HUES64 (cell line): ENCODE measurements around the gene GOT1. TPM values are rescaled to one million over a fixed set of nuclear protein-coding genes. Genes with fewer than 3 reads are reported as not detected.

ENCODE experiments used
- H3K27ac ChIP-seq: 2 replicates; pipeline ENCODE4 v1.7.0; 2013; ENCODE audit warnings: low read depth, low read length, inconsistent platforms
- H3K27me3 ChIP-seq: 2 replicates; pipeline ENCODE4 v1.6.1; 2013; ENCODE audit warnings: mild to moderate bottlenecking, low read length; ENCODE audit not compliant: insufficient read depth
- H3K36me3 ChIP-seq: 2 replicates; pipeline ENCODE4 v1.6.1; 2013; ENCODE audit warnings: mild to moderate bottlenecking, low read length; ENCODE audit not compliant: insufficient read depth
- H3K4me1 ChIP-seq: 2 replicates; pipeline ENCODE4 v1.6.1; 2013; ENCODE audit warnings: mild to moderate bottlenecking, low read length, moderate library complexity; ENCODE audit not compliant: insufficient read depth
- H3K4me3 ChIP-seq: 2 replicates; pipeline ENCODE4 v1.5.1; 2013; ENCODE audit warnings: mild to moderate bottlenecking, low read length, moderate library complexity
- H3K9ac ChIP-seq: 2 replicates; pipeline ENCODE4 v1.6.1; 2013; ENCODE audit warnings: mild to moderate bottlenecking, low read depth, low read length
- H3K9me3 ChIP-seq: 2 replicates; pipeline ENCODE4 v1.6.1; 2013; ENCODE audit warnings: low read depth, low read length; ENCODE audit not compliant: insufficient read depth
- WGBS: fragments of 150-250, 120-280 bp; methylation state at CpG from one replicate; pipeline ENCODE4 v1.1.7; 2013; ENCODE audit warnings: missing lambda C conversion rate; 5-methylcytosine and 5-hydroxymethylcytosine counted together
- polyA plus RNA-seq, 2 experiments: library from polyadenylated mRNA; stranded (reverse); fragments of 50-300 nt; gene quantifications; one replicate each; pipeline ENCODE4 v1.2.3, GENCODE V29; 2013

Gene GOT1
- 33.3 TPM for polyA plus RNA-seq (2013, experiment 1 of 2)
- polyA plus RNA-seq (2013, experiment 2 of 2), result 37.7 TPM

DNA sequence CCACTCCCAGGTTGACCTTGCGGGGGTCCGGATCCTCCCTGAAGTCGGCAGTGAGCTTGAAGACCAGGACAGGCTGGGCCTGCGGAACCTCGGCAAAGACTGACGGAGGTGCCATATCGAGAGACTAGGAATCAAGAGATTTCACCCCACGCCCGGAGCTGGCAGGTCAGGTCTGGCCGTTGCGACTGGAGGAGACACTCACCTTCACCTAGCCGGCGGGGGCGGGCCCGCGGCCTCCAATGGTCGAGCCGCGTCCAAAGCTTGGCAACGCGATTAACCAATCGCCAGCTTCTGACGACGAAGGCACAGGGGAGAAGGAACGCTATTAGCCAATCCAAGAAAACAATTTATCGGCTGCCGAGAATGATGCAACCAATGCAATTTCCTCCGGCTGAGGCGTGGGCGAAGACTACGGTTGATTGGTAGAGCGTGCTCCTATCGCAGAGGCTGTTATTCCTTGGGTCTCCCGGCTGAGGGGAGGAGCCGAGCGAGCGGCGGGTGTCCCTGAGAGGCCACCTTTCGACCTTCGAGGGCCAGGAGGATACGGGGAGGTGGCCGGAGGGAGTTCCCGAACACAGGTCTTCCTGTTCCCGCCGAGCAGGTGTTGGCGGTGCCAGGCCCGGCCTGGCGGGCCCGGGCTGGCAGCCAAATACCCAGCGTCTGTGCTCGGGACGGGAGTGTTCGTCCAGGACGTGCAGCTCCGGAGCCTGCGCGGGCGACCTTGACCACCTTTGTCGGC, at the start of gene GOT1:
GOT1 (minus strand) TSS at position 174 of the 739 bp plus-strand sequence; CDS start at position 115, 59 bp downstream.
- Histone ChIP-seq H3K9me3 (no peaks in the 10 kb centered on the region), H3K27ac (peak within 1 kb of the TSS; percentile 74), H3K36me3 (no peaks in the 10 kb centered on the region; the same call in 1 of the 2 replicates), H3K9ac (peak within 1 kb of the TSS; percentile 82), H3K4me3 (peak within 1 kb of the TSS; percentile 85), H3K27me3 (no peaks in the 10 kb centered on the region), H3K4me1 (peaks cover 8% of the 10 kb centered on the region; the same call in 1 of the 2 replicates)
- WGBS, result under 1% methylated on average over 59 of the region's 59 CpGs

DNA sequence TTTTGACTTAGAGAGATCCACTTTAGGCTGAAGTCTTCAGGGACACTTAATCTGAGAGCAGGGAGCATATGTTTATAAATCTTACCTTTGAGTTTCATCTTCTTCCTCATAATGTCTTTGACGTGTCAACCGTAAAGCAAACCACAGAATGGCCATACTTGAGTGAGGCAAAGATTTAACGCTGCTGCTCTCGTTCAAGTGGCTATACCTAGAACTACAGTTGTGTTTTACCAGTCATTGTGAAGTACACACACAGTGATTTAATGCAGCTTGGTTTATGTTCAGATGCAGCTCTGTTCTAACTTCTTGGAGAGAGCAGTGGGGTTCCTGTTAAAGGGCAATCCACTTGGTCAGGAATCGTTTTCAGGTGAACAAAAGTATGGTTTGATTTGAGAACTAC, 39.9 kb upstream of the GOT1 start:
- no peak overlapping the region for H3K27ac ChIP-seq
- H3K9me3 ChIP-seq, result no peaks in the 10 kb centered on the region
- no peaks in the 10 kb centered on the region for H3K27me3 ChIP-seq
- 78% methylated on average over 5 of the region's 5 CpGs for WGBS
- no peak overlapping the region for H3K9ac ChIP-seq
- H3K36me3 ChIP-seq, result no peaks in the 10 kb centered on the region
- H3K4me3 ChIP-seq, result no peak overlapping the region
- no peaks in the 10 kb centered on the region for H3K4me1 ChIP-seq

DNA sequence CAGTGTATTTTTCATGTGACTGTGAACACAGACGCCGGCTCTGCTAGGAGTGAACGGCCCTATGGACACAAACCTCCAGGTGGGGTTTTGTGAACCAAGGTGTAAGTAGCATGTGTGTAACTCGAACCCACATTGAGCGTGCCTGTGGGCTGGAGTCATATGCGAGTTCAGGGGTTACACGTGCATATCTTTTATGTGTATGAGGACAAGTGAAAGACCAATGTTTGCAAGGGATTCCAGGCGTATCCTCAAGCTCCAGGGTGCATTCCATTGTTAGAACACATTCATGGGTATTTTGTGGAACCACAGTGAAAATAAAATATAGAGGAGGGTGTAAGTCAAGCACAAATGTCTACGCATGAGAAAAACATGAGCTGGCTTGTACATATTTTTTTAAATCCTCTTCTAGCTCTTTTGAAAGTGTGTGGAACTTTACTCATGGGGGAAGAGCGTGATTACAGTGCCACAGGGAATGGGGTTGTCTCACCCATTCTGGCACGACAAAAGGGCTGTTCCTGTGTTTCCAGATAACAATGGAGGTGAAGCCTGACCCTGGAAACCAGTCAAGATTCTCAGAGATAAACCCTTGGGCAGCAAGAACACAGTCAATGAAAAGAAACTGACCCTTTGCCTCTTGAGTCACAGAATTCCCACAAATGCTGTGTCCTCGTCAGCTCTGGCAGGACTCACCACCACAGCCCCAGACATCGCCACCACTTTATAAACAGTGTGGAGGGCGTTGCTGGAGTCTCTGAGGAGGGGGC, 37.0 kb upstream of the GOT1 start:
- WGBS, result 87% methylated on average over 14 of the region's 14 CpGs
- Histone ChIP-seq H3K4me1 (no peaks in the 10 kb centered on the region), H3K27ac (no peak overlapping the region), H3K4me3 (no peak overlapping the region), H3K9ac (no peak overlapping the region), H3K36me3 (no peaks in the 10 kb centered on the region), H3K9me3 (no peaks in the 10 kb centered on the region), H3K27me3 (no peaks in the 10 kb centered on the region)

DNA sequence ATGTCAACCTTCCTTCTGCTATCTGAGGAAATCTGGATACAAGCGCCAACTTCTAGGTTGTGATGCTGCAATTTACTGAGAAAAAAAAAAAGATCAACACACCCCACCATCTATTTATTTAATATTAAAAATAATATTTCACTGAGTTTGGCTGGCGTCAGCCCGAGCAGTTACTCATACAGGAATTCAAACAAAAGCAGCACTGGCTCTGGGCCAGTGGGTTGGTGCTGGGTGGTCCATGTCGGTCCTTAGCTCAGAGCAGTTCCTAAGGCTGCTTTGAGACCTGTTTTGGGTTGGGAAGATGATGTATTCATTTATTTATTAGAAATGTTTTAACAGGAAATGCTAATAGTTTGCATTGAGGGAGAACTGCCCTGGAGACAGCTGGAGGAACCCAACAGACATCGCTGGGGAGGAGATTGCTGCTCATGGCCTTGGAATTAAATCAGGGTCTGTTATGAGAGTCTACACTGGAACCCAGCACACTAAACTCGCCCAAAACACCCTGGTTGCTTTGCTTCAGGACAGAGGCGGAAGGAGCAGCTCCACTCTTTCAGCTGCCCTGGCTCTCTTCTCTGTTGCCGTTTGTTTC, 36.3 kb upstream of the GOT1 start:
- Histone ChIP-seq H3K4me3 (no peak overlapping the region), H3K27me3 (no peaks in the 10 kb centered on the region), H3K9me3 (no peaks in the 10 kb centered on the region), H3K27ac (no peak overlapping the region), H3K9ac (no peak overlapping the region), H3K4me1 (no peaks in the 10 kb centered on the region), H3K36me3 (no peaks in the 10 kb centered on the region)
- 92% methylated on average over 8 of the region's 8 CpGs for WGBS

DNA sequence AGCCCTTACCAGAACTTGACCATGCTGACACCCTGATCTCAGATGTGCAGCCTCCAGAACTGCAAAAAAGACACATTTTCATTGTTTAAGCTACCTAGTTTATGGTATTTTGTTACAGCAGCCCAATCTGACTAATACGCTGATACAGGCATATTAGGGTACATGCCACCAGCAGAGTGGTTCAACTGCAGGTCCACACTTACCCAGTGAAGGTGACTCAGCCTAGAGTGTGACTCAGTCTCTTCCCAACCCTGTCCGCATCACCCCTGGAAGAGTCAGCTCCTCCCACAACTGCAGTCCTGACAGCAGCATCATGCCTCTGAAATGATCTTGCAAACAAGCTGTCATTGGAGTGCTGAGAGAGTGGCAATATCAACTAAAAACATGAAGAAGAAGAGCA, 30.8 kb upstream of the GOT1 start:
- Histone ChIP-seq H3K27me3 (no peaks in the 10 kb centered on the region), H3K4me1 (no peaks in the 10 kb centered on the region)
- 89% methylated on average over 2 of the region's 2 CpGs for WGBS

DNA sequence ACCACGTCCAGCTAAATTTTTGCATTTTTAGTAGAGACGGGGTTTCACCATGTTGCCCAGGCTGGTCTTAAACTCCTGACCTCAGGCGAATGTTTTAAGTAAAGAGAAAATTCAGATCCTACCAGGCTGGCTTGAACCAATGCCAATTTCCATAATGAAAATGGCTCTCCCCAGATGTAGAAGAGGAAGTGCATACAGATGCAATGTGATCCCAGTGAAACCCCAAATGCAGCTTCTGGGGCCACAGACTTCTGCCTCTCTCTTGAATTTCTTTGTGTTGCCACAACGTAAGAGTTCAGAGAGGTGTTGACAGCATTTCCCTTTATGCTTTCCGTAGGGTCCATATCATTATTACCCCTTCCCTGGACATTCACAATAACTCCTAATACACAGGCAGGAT, 29.6 kb upstream of the GOT1 start:
- H3K27ac ChIP-seq, result no peak overlapping the region
- H3K36me3 ChIP-seq, result no peaks in the 10 kb centered on the region
- 94% methylated on average over 5 of the region's 5 CpGs for WGBS
- H3K9ac ChIP-seq, result no peak overlapping the region
- H3K27me3 ChIP-seq, result no peaks in the 10 kb centered on the region
- H3K4me3 ChIP-seq, result no peak overlapping the region
- H3K9me3 ChIP-seq, result no peaks in the 10 kb centered on the region
- no peaks in the 10 kb centered on the region for H3K4me1 ChIP-seq

More for the DNA sequence above, 30.8 kb upstream of the GOT1 start:
- Histone ChIP-seq H3K36me3 (no peaks in the 10 kb centered on the region), H3K27ac (no peak overlapping the region), H3K4me3 (no peak overlapping the region), H3K9ac (no peak overlapping the region), H3K9me3 (no peaks in the 10 kb centered on the region)

DNA sequence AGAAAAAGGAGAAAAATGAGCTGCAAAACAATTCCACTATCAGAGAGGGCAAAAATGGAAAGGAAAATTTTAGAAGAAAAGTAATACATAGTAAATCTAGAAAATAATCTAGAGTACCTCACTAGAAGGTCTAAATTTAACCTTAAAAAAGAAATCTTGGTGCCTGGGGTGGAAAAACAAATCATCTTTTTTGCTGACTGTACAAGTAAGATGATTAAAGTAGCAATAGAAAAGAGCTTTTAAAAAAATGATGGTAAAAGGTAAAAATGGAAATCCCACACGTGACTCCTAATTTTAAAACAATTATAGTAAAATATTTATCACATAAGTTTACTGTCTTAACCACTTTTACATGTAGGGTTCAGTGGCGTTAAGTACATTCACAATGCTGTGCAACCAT, 28.8 kb upstream of the GOT1 start:
- Histone ChIP-seq H3K4me1 (no peaks in the 10 kb centered on the region), H3K9me3 (no peaks in the 10 kb centered on the region), H3K9ac (no peak overlapping the region), H3K36me3 (no peaks in the 10 kb centered on the region), H3K27me3 (no peaks in the 10 kb centered on the region), H3K27ac (no peak overlapping the region), H3K4me3 (no peak overlapping the region)
- 93% methylated on average over 1 of the region's 2 CpGs for WGBS

DNA sequence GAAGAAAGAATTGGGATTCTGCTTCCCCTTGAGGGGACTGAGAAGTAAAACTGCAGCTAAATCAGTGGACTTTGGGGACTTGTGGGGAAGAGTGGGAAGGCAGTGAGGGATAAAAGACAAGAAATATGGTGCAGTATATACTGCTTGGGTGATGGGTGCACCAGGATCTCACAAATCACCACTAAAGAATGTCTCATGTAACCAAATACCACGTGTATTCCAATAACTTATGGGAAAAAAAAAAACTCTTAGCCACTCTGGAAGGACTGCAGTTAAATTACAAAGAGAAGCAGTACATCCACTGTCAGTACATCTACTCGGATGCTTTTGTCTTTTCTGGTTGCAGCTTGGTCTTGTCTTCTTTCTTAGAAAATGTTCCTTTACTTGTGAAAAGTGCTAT, 27.4 kb upstream of the GOT1 start:
- Histone ChIP-seq H3K9me3 (no peaks in the 10 kb centered on the region), H3K4me1 (no peaks in the 10 kb centered on the region), H3K4me3 (no peak overlapping the region), H3K9ac (no peak overlapping the region), H3K27ac (no peak overlapping the region), H3K36me3 (no peaks in the 10 kb centered on the region), H3K27me3 (no peaks in the 10 kb centered on the region)
- 69% methylated on average over 2 of the region's 2 CpGs for WGBS

DNA sequence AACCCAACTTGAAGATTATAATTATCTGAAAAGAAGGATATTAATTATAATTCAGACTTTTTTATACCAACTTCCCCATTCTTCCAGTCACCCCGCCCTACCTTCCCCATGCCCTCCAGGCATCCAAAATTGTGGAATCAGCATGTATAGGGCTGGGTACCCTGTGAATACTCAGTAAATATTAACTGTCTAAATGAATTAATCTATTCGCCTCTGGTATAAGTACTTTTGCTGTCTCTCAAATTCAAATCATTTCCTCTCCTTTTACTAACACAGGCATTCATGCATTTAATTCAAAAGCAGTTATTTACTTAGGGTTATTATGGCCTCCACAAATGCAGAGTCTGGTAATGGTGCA, 26.5 kb upstream of the GOT1 start:
- Histone ChIP-seq H3K36me3 (no peaks in the 10 kb centered on the region), H3K9me3 (no peaks in the 10 kb centered on the region), H3K4me3 (no peak overlapping the region), H3K4me1 (peaks cover 6% of the 10 kb centered on the region), H3K27ac (no peak overlapping the region), H3K9ac (no peak overlapping the region), H3K27me3 (no peaks in the 10 kb centered on the region)
- WGBS, result 100% methylated on average over 1 of the region's 2 CpGs

DNA sequence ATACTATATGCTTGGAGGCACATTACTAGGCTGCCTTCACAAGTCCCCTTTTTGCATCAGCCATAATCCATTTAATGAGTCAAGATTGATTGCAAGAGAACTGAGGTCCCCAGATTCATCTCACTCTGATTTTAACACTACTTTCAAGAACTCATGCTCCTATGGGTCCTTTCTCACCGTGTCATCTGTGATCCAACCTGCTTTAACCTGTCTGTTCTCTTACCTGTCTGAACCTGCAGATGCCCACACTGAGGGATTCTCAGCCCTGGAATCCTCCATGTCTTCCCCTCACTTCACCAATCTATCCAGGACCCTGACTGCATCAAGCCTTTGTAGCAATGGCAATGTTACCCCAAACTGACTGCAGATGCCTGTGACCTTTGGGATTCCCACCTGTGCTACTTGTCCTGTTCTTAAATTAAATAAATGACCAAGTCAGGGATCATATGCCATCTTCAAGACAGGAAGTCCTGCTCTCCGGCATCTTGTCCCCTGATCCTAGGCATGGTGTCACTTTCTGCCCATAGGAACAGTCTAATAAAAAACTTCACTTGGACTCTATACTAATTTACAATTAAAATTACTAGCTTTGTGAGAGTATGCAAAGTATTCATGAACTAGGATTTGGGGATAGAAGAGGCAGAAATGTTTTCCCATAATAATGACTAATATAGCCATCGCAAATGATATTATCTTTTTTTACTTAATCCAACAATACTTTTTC, 25.9 kb upstream of the GOT1 start:
- no peak overlapping the region for H3K27ac ChIP-seq
- H3K4me1 ChIP-seq, result peaks cover 12% of the 10 kb centered on the region
- no peaks in the 10 kb centered on the region for H3K36me3 ChIP-seq
- 92% methylated on average over 2 of the region's 3 CpGs for WGBS
- H3K9me3 ChIP-seq, result no peaks in the 10 kb centered on the region
- H3K9ac ChIP-seq, result no peak overlapping the region
- H3K27me3 ChIP-seq, result no peaks in the 10 kb centered on the region
- no peak overlapping the region for H3K4me3 ChIP-seq

DNA sequence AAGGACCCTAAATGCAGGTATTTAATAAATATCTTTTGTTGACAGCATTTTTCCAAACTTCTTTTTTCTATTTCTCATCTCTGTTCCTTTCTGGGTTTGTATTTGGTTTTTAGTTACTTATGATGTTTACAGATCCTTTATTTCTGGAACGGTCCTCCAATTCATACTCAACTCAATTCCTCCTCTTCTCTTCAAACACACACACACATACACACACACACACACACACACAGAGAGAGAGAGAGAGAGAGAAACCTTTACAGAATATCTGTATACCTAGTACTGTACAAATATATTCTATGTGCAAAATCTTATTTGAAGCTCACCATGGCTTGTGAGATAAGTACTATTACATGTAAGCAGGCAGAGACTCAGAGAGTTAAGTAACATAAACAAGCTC, 21.6 kb upstream of the GOT1 start:
- H3K27me3 ChIP-seq, result peaks cover 4% of the 10 kb centered on the region; the same call in 1 of the 2 replicates
- H3K36me3 ChIP-seq, result no peaks in the 10 kb centered on the region
- H3K9me3 ChIP-seq, result no peaks in the 10 kb centered on the region
- H3K27ac ChIP-seq, result no peak overlapping the region
- peak overlapping the region; percentile 28; the same call in 1 of the 2 replicates for H3K4me3 ChIP-seq
- H3K4me1 ChIP-seq, result peaks cover 28% of the 10 kb centered on the region
- no peak overlapping the region for H3K9ac ChIP-seq
- WGBS, result 100% methylated on average over 1 of the region's 1 CpG
